GM19455 (cell line): ENCODE measurements around the gene KLF6.

Source experiments
- ATAC-seq: cut with Tn5 transposase; IDR thresholded peaks from one replicate; pipeline ENCODE4 v1.9.1; 2021; ENCODE audit not compliant: unreplicated experiment

Gene KLF6

DNA sequence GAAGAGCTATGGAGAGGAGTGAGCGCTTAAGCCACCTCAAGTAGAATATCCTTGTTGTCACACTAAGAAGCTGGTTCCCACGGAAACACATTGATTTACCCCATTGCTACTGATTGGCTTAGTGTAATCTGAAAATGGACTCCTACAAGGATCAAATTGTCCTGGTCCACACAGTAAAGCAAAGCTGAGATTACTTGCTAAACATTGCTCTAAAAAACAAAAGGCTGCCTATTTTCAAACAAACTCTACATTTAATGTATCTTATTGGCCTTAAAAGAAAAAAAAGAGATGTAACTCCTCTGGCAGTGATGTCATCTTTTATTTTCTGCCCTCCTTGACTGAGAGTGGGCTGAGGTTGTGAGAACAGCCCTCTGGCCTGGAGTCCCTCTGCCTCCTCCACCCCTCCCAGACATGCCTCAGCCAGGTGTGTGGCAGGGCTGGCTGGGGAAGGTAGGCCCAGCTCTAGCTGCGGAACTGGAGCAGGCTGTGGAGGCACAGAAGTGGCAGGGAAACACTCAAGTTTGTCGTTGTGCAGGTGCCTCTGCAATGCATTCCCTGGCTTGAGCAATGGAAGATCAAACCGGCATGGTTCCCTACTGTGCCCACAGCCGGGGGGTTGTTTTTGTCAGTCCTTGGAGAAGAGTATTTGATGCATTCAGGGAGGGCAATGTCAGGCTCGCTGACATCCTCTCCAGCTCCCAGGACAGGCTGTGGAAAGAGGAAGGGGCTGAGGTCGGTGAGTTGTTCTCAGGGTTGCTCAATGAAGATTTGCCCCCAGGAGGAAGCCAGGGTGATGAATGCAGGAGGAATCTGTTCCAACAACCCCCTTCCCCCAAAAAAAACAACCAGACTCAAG is 9.1 kb downstream of the KLF6 start:
- ATAC-seq, result no peak

DNA sequence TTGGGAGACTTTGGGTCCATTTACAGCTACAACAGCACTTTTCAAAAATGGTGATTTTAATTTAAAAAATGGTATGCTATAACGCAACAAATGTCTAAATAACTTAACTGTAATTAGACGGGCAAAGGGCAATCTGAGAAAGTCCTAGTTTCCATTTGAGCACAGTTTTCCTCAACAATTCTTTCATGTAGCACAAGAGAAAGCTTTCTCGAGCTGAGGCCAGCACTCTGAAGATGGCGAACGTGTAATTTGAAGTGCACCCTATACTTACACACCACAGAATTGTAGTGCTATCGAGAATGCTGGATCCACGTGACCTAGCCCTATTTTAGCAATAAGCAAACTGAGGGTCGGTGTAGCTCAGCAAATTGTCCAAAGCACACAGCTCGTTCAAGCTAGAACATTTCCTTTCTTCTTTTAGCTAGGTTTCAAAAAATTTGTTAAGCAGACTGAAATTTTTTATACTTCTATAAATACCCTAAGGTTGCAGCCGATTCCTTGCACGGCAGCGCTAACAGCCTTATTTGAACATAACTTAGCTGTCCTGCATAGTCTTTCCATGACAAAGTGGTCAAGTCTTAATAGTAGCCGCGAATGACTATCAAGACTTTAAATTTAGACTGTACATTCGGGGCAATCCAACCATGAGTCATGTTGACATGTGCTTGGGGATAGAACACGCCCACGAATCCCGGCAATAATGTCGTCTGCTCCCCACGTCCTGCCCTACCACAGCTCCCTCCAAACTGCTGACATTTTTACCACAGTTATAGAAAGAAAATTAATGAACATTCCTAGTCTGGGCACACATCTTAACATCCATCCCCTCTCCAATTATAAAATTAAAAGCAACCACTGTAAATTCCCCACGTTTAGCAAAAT is 10.0 kb downstream of the KLF6 start:
- ATAC-seq, result no peak

GRCh38 chr10:3774018-3774813 is 10.8 kb downstream of the KLF6 start:
- no peak for ATAC-seq

DNA sequence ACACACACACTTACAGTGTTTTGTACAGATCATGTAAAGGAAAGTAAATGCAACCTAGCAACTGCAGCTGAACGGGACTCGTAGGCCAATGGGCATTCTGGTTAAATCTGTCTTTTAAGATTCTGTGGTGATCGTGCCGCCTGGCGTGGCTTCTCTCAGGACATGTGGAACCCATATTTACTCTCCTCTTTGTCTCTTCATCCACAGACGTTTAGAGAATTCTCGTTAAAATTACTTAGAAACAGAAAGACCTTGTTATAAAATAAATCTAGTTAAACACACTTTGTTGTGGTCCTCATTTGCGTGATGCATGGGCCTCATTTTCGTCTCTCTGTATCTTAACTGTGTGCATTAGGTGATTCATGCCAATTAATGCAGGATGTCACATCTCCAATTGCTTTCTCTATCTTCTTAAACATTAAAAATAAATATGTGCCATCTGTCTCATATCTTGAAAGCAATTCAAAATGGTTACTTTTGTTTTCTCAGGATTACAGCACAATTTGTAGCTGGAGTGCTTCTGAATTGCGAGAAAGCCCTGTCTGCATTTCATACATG is 11.5 kb downstream of the KLF6 start:
- no peak for ATAC-seq

DNA sequence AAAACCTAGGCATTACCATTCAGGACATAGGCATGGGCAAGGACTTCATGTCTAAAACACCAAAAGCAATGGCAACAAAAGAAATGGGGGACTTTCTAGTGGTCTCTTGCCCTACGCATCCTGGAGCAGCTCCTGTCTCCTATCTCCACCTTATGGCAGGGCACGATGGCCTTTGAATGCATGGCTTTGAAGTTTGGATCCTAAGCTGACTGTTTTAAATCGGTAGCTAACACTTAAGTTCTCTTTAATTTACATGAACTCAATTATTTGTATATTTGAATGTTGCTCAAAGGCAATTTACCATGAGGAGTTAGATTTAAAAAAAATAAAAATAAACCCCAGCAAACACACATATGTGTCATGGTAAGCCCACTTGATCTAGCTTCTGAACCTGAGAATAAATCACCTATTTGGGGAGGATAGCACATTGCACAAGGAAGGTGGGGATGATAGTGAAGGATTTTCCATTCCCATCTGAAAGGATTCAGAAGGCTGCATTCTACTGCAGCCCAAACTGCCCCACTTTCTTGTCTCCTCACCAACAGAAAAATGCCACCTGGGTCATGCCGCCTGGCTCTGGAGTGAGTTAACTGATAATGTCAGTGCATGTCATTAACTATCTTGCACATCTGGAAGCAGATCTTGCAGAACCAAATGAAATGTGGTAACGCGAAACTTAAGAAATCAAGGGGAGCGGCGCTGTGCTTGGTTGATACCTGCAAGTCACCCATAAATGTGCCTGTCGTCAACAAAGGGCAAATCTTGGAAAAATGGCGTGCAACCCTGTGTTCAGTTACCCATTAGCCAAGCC is 12.4 kb downstream of the KLF6 start:
- ATAC-seq, result no peak

DNA sequence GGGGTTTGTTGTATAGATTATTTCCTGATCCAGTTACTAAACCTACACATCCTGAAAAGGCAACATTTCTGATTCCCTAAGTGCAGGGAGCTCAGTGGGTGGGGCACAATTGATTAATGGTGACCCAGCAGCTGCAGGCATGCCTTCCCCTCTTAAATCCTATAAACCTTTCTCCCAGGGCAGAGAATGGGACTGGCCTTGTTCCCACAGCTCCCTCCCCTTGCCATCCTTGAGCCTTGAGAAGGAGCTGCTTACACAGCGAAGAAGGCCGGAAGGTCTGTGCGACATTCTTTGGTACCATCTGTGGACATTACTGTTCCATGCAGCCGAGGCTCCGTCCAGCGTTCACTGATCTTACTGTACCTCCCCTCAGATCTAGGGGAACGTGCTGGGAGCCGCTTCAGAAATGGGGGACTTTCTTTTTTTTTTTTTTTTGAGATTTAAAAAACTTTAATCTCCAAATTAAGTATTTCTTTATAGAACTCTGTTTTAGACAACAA is 14.3 kb downstream of the KLF6 start:
- no peak for ATAC-seq

- ATAC-seq, result no peak
Measured at GRCh38 chr10:3769556-3769955, 15.5 kb downstream of the KLF6 start.

DNA sequence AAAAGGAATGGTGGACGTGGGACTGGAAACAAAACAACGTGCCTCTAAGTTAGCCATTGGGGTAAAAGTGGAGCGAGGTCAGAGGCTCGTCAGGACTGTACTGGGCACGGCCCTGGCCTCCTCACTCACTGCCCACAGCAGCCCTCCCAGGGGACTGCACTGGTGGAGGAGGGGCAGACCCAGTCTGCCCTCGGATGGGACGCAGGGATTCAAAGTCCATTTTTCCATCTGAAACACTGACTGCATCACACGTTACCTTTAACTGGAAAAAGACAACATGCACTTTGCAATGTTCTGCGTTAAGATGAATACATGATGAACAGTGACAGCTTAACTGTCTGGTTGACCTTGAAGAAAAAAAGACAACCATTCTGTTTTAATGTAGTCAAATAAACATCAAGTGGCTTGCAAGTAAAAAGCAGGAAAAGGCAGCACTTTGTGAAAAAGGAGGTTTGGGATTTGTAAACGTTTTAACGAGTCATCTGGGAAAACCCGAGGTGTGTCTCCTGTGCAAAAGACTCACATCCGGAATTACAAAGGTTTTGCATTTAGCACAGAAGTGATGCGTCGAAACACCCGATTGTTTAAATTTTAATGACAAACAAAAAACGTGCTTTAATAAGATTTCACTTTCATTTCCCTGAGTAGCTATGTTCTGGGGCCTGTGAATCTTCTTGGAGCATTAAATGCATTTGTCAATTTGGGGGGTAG is 18.8 kb downstream of the KLF6 start:
- ATAC-seq, result no peak

GRCh38 chr10:3765146-3765545 is 19.9 kb downstream of the KLF6 start:
- ATAC-seq, result no peak

DNA sequence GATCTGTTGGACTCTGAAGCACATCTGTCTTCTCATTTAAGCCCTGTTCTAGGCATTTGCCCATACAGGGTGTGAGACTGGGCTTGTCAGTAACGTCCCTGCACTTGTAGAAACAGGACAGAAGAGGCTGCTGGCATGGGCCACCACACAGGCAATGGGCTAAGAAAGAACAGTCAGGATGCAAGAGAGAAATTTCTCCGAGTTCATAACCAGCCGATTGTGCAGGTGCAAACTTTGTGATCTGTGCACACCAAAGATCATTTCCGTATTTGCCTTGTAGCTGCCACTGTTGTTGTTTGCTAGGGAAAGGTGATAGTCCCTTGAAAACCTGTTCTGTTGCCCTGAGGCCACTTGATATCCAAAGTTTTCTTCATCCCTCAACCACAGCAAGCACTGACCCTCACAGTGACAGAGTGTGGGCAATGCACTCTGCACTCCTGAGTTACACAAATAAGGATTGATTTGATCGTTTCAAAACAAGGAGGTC is 20.3 kb downstream of the KLF6 start:
- no peak for ATAC-seq

DNA sequence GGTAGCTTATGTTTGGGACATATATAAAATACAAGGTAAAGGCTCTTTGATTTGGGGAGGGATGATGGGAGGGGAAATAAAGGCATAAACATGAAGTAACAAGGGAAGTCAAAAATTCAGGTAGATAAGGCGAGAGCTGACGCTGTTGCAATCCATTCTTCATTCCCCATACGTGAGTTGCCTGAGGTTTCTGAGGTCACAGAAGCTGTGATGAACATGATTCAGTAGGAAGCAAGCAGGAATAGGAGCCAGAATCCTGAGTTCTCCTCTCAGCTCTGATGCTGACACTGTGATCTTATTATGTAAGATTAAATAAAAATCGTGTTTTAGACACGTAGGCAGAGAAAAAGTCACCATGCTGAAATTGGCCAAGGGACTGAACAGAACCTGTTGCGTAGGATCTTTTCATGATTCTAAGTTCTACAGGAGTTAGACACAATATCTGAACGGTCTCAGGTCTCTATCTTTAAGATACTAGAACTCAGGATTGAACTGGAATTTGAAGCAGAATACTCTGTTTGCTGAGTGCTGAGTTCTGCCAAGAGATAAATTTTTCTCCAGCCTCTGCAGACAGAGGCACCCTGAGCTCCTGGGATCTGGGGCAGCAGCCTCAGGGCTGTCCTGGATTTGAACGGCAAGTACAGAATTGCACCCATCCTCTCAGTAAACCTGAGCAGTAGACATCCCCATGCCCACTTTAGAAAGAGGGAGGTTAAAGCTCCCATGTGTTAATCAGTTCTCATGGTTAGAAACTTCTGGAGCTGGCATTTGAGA is 21.0 kb downstream of the KLF6 start:
- no peak for ATAC-seq

GRCh38 chr10:3763035-3763456 is 22.0 kb downstream of the KLF6 start:
- no peak for ATAC-seq

GRCh38 chr10:3762309-3762708 is 22.7 kb downstream of the KLF6 start:
- no peak for ATAC-seq

DNA sequence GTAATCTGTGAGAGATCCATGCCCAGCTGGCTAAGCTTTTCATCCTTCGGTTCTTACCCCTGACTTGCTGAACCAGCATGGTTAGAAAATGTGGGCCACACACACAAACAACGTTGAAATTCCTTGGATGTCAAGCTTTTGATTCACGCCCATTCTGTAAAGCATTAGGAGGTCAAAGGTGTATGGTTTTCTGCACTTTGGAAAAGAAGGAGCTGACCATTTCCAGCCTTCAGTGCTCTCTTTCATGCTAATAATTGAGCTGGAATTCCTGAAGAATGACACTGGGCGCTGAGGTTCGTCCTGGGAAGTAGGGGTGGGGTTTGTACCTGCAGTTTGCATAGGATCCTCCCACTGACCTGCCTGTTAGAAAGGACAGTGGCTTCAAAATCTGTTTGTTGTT is 23.1 kb downstream of the KLF6 start:
- ATAC-seq, result no peak

GRCh38 chr10:3761021-3761686 is 23.9 kb downstream of the KLF6 start:
- no peak for ATAC-seq

DNA sequence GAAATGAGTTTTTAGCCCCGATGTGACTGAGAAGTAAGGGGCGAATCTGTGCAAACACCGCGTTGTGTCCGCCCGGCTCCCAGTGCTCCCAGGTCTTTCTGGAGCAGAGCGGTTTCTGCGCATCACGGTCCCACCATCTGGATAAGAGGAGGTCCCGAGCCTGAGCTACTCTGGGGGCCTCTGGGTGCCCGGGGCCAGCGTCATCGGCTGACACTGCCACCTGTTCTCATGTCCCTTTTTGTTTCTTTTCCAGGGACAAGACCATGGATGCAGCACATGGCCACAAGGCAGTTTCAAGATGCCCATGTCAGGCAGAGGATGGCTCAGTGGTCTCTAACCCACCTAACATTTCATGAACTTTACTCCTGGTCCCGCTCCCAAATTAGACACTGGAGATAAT is 24.9 kb downstream of the KLF6 start:
- no peak for ATAC-seq

DNA sequence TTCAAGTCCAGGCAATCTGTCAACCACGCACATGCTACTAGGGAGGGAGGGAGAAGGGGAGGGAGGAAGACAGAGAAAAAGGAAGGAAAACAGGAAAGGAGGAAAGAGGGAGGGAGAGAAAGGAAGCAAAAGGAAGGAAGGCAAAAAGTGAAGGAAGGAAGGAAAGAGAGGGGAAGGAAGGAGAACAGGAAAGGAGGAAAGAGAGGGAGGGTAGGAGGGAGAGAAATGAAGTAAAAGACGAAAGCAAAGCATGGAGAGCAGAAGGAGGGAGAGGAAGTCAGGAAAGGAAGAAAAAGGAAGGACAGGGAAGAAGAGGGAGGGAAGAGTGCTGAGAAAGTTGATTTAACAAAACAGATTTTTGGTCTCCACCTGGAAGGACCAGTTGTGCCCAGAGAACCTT is 25.6 kb downstream of the KLF6 start:
- ATAC-seq, result no peak

DNA sequence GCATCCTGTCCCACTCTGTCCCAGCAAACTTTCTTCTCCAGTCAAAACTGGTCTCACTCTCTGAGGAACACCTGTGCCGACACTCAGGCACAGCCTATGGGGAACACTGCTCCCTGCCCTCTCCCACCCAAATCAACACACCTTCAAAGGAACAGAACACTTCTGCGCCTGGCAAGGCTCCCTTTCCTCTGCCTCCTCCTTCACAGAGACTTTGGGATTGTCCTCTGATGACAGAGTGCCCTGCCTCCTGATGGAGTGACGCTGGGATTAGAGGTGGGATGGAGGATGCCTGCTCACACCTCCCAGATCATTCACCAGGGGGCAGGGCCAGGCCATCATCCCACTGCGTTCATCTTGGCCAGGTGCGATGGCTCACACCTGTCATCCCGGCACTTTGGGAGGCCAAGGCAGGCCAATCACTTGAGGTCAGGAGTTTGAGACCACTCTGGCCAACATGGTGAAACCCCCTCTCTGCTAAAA is 26.5 kb downstream of the KLF6 start:
- no peak for ATAC-seq
